GM12878 (cell line): ENCODE measurements around the gene COL20A1. TPM values are rescaled to one million over a fixed set of nuclear protein-coding genes. Genes with fewer than 3 reads are reported as not detected.

Experiments
- ATAC-seq: fragments of 200-7000 bp; cut with Tn5 transposase; 3 replicates; pipeline ENCODE4 v1.9.1; 2020; ENCODE audit warnings: mild to moderate bottlenecking, moderate library complexity
- BruUV-seq: library from RNA; stranded (reverse); fragments of 400-500 nt; replicated peaks from 2 replicates; lab custom pipeline; 2021; lab: Mats Ljungman, UMichigan
- CTCF ChIA-PET: fragments of 300-600 bp; sonication (Branson Sonifier 250); formaldehyde crosslinking; extraction: SDS; loops from one replicate; lab custom pipeline; 2021; ENCODE audit warnings: inconsistent platforms; lab: Yijun Ruan, JAX
- POLR2A ChIA-PET: fragments of 350-600 bp; formaldehyde crosslinking; extraction: SDS; loops from one replicate; lab custom pipeline; 2021; ENCODE audit warnings: inconsistent platforms; lab: Charles Lee
- RAD21 ChIA-PET: fragments of 300-600 bp; sonication (Branson Sonifier 250); formaldehyde crosslinking; loops from one replicate; lab custom pipeline; 2023; ENCODE audit warnings: antibody characterized with exemption; ENCODE audit not compliant: unreplicated experiment; lab: Charles Lee
- SMC1A ChIA-PET: fragments of 300-600 bp; sonication (Branson Sonifier 250); formaldehyde crosslinking; loops from one replicate; lab custom pipeline; 2023; ENCODE audit not compliant: unreplicated experiment, uncharacterized antibody; lab: Charles Lee
- DNase-seq: peaks from one replicate; pipeline ENCODE4 v3.0.0-alpha.2; 2011; ENCODE audit warnings: low read depth, low spot score
- FAIRE-seq: peaks from 3 replicates; lab custom pipeline; 2011; peaks lifted over from hg19 to GRCh38; lab: Jason Lieb, UNC
- H2AFZ ChIP-seq: 2 replicates; pipeline ENCODE4 v1.6.0; 2011; ENCODE audit warnings: low read depth, low read length, control low read depth; ENCODE audit not compliant: control insufficient read depth
- H3K27ac ChIP-seq: 2 replicates; pipeline ENCODE4 v1.5.1; 2011; ENCODE audit warnings: control low read depth; ENCODE audit not compliant: control insufficient read depth, insufficient read depth
- H3K27me3 ChIP-seq, 2 experiments: replicated peaks in 1 of 2; 2 replicates each; pipeline versions ENCODE4 v1.6.0 to v1.6.1; 2011; ENCODE audit warnings: low read length in 1 of 2; ENCODE audit not compliant: control insufficient read depth in 2 of 2, insufficient read depth in 2 of 2
- H3K36me3 ChIP-seq, 2 experiments: 2 replicates each; pipeline ENCODE4 v1.5.1; 2011; ENCODE audit warnings: low read length in 1 of 2; ENCODE audit not compliant: control insufficient read depth in 2 of 2, insufficient read depth in 2 of 2
- H3K4me1 ChIP-seq: 2 replicates; pipeline ENCODE4 v1.6.1; 2011; ENCODE audit warnings: mild to moderate bottlenecking, low read length, moderate library complexity, mixed read lengths; ENCODE audit not compliant: control insufficient read depth, insufficient read depth
- H3K4me2 ChIP-seq: 2 replicates; pipeline ENCODE4 v1.6.0; 2011; ENCODE audit warnings: control low read depth; ENCODE audit not compliant: control insufficient read depth, insufficient read depth
- H3K4me3 ChIP-seq: fragments of 200-600 bp; sonication (generic); 2 replicates; pipeline ENCODE4 v1.5.1; 2016
- H3K79me2 ChIP-seq: 2 replicates; pipeline ENCODE4 v1.6.0; 2011; ENCODE audit warnings: low read length; ENCODE audit not compliant: control insufficient read depth, insufficient read depth
- H3K9ac ChIP-seq: 2 replicates; pipeline ENCODE4 v1.8.0; 2011; ENCODE audit warnings: low read length, control low read depth, mixed read lengths; ENCODE audit not compliant: control insufficient read depth, insufficient read depth
- H3K9me3 ChIP-seq: replicated peaks from 3 replicates; pipeline ENCODE4 v1.5.1; 2011; ENCODE audit warnings: mild to moderate bottlenecking, low read length; ENCODE audit not compliant: control insufficient read depth, insufficient read depth
- H4K20me1 ChIP-seq: 2 replicates; pipeline ENCODE4 v1.6.0; 2011; ENCODE audit not compliant: control insufficient read depth, insufficient read depth
- JUNB ChIP-seq: IDR thresholded peaks from 2 replicates; pipeline ENCODE4 v1.6.1; 2016; ENCODE audit warnings: antibody characterized with exemption, mild to moderate bottlenecking
- KDM1A ChIP-seq: fragments of 200-600 bp; sonication (generic); IDR thresholded peaks from 2 replicates; pipeline ENCODE4 v1.6.1; 2016; ENCODE audit warnings: borderline replicate concordance
- NKRF ChIP-seq: fragments of 450-650 bp; conservative IDR thresholded peaks from 2 replicates; pipeline ENCODE4 v1.6.1; 2017; ENCODE audit warnings: mild to moderate bottlenecking, moderate library complexity
- USF2 ChIP-seq: IDR thresholded peaks from 2 replicates; pipeline ENCODE4 v1.6.1; 2011; ENCODE audit warnings: low read depth, low read length, improper control_type of control experiment, borderline replicate concordance
- ZBTB4 ChIP-seq: fragments of 450-650 bp; formaldehyde crosslinking; IDR thresholded peaks from 2 replicates; pipeline ENCODE4 v1.4.0; 2022; ENCODE audit warnings: mild to moderate bottlenecking, moderate library complexity
- WGBS: methylation state at CpG from one replicate; pipeline ENCODE4 v1.1.6; 2016; ENCODE audit warnings: low lambda C conversion rate; ENCODE audit not compliant: insufficient replicate concordance, insufficient coverage; ENCODE audit errors: missing lambda C conversion rate; 5-methylcytosine and 5-hydroxymethylcytosine counted together
- in situ Hi-C: fragments of 300-500 bp; cut with MboI; formaldehyde crosslinking; loops from 9 replicates; pipeline ENCODE4 v1.14.3; 2018; ENCODE audit warnings: mixed read lengths
- intact Hi-C: fragments of 100-400 bp; cut with micrococcal nuclease; formaldehyde crosslinking; loops from one replicate; pipeline ENCODE4 v1.14.2; 2022; ENCODE audit not compliant: unreplicated experiment
- polyA plus RNA-seq, 11 experiments: library from polyadenylated mRNA; depleted of rRNA in 4 of 11; unstranded in 6 of 11; stranded (reverse) in 5 of 11; fragments of >200 nt; fragmentation: Nextera tagmentation in 4 of 11; fragmentation: Illumina TruSeq in 1 of 11; extraction: Ambion mirVana in 4 of 11; extraction: Trizol in 1 of 11; gene quantifications; 1 replicate in 1 of 11; 2 replicates in 10 of 11; pipeline versions ENCODE4 v1.2.1 to v1.2.3, GENCODE V29; 2011 to 2016; ENCODE audit warnings: inconsistent platforms in 2 of 11, missing spikeins in 2 of 11, low read depth in 1 of 11
- total RNA-seq, 4 experiments: library from RNA; depleted of rRNA in 3 of 4; stranded (reverse); fragments of >200 nt in 3 of 4; fragmentation: Illumina TruSeq in 1 of 4; extraction: Trizol in 1 of 4; gene quantifications; 2 replicates each; pipeline versions ENCODE4 v1.2.1 to v1.2.3, GENCODE V29; 2013 to 2021

Gene COL20A1
- total and polyA plus RNA-seq, 10 of the 15 experiments (the other 5 are each of a cell fraction or from before 2014, with no cell fraction given) = not detected

GRCh38 chr20:63323357-63323981 is 30.5 kb downstream of the COL20A1 start:
- RAD21 ChIA-PET = no interaction called here
- SMC1A ChIA-PET = no interaction called here
- H3K4me1 ChIP-seq = peaks cover 6% of the 10 kb centered on the region
- no peak overlapping the region for H3K27ac ChIP-seq
- H3K9ac ChIP-seq = no peak overlapping the region
- no peak for TF ChIP-seq JUNB
- TF ChIP-seq NKRF = no peak
- no peak for TF ChIP-seq USF2
- TF ChIP-seq KDM1A = no peak
- no peak for TF ChIP-seq ZBTB4 (CRISPR knock-in tag)
- TF ChIP-seq, all 136 proteins: peak for 0
- ChIA-PET POLR2A (no interaction called here), CTCF (no interaction called here)
- Histone ChIP-seq H4K20me1 (no peaks in the 10 kb centered on the region), H3K27me3 (no peaks in the 10 kb centered on the region), H3K4me3 (no peak overlapping the region), H2AFZ (no peak overlapping the region), H3K36me3 (no peaks in the 10 kb centered on the region), H3K4me2 (no peak overlapping the region), H3K9me3 (peaks cover 5% of the 10 kb centered on the region; the same call in 1 of the 3 replicates), H3K79me2 (no peaks in the 10 kb centered on the region)
- FAIRE-seq (no peak), ATAC-seq (no peak), DNase-seq (no peak)
- BruUV-seq = no TSS peak
- intact Hi-C loops (no loop called here), in situ Hi-C loops (no loop called here)
- 42% methylated on average over 18 of the region's 18 CpGs for WGBS
